OCI-LY1 (cell line): ENCODE results near the gene PECR.

ENCODE experiments used
- H2AFZ ChIP-seq: fragments of 200-600 bp; sonication (generic), shearing (Covaris generic); 2 replicates; pipeline ENCODE4 v1.6.0; 2014; ENCODE audit warnings: antibody characterized with exemption, mild to moderate bottlenecking, low read length
- H3F3A ChIP-seq: fragments of 200-600 bp; sonication (generic), shearing (Covaris generic); 2 replicates; pipeline ENCODE4 v1.6.0; 2014; ENCODE audit warnings: mild to moderate bottlenecking, antibody characterized with exemption, low read length, moderate library complexity; ENCODE audit not compliant: insufficient read depth
- H3K27ac ChIP-seq: fragments of 200-600 bp; sonication (generic); 2 replicates; pipeline ENCODE4 v1.5.1; 2014; ENCODE audit warnings: low read length, mixed run types, mild to moderate bottlenecking, low read depth; ENCODE audit not compliant: poor library complexity, severe bottlenecking
- H3K27me3 ChIP-seq: fragments of 200-600 bp; sonication (generic); 2 replicates; pipeline ENCODE4 v1.6.0; 2014; ENCODE audit warnings: antibody characterized with exemption, mild to moderate bottlenecking, low read length, moderate library complexity; ENCODE audit not compliant: insufficient read depth
- H3K36me3 ChIP-seq: fragments of 200-600 bp; sonication (generic); 2 replicates; pipeline ENCODE4 v1.6.1; 2014; ENCODE audit warnings: mild to moderate bottlenecking, antibody characterized with exemption, low read length, moderate library complexity, mixed read lengths; ENCODE audit not compliant: insufficient read depth
- H3K4me1 ChIP-seq: fragments of 200-600 bp; sonication (generic); 2 replicates; pipeline ENCODE4 v1.5.1; 2014; ENCODE audit warnings: mild to moderate bottlenecking, low read length, moderate library complexity; ENCODE audit not compliant: insufficient read depth, severe bottlenecking
- H3K4me2 ChIP-seq: fragments of 200-600 bp; sonication (generic), shearing (Covaris generic); 2 replicates; pipeline ENCODE4 v1.6.1; 2014; ENCODE audit warnings: low read length
- H3K4me3 ChIP-seq: fragments of 200-600 bp; sonication (generic); 2 replicates; pipeline ENCODE4 v1.5.1; 2014; ENCODE audit warnings: low read length, low read depth, mild to moderate bottlenecking, mixed read lengths; ENCODE audit not compliant: poor library complexity, severe bottlenecking
- H3K79me2 ChIP-seq: fragments of 200-600 bp; shearing (Covaris generic); 2 replicates; pipeline ENCODE4 v1.6.1; 2016; ENCODE audit warnings: mixed run types, low read length, mixed read lengths; ENCODE audit not compliant: insufficient read depth
- H3K9ac ChIP-seq: fragments of 200-600 bp; sonication (generic), shearing (Covaris generic); 2 replicates; pipeline ENCODE4 v1.6.1; 2014; ENCODE audit warnings: mild to moderate bottlenecking, low read length, mixed read lengths
- H3K9me2 ChIP-seq: fragments of 200-600 bp; sonication (generic), shearing (Covaris generic); 2 replicates; pipeline ENCODE4 v1.6.1; 2014; ENCODE audit warnings: low read depth, mild to moderate bottlenecking, low read length, mixed read lengths
- H3K9me3 ChIP-seq: fragments of 200-600 bp; shearing (Covaris generic); 2 replicates; pipeline ENCODE4 v1.6.1; 2014; ENCODE audit warnings: low read length, mixed read lengths
- H4K20me1 ChIP-seq: fragments of 200-600 bp; sonication (generic), shearing (Covaris generic); 2 replicates; pipeline ENCODE4 v1.6.0; 2016; ENCODE audit warnings: mild to moderate bottlenecking, low read length; ENCODE audit not compliant: insufficient read depth
- CTCF ChIP-seq: fragments of 200-600 bp; sonication (generic), shearing (Covaris generic); IDR thresholded peaks from 2 replicates; pipeline ENCODE4 v1.5.1; 2017; ENCODE audit warnings: mild to moderate bottlenecking, antibody characterized with exemption, low read length, moderate library complexity, mixed read lengths
- EZH2 ChIP-seq: fragments of 200-600 bp; sonication (generic), shearing (Covaris generic); IDR thresholded peaks from 2 replicates; pipeline ENCODE4 v1.8.0; 2017; ENCODE audit warnings: borderline replicate concordance, mixed run types, mild to moderate bottlenecking, antibody characterized with exemption, low read length, moderate library complexity, mixed read lengths

Gene PECR

GRCh38 chr2:216118474-216118873 is 36.9 kb upstream of the PECR start:
- Histone ChIP-seq H3K4me2 (no peak overlapping the region), H3F3A (no peaks in the 10 kb centered on the region), H3K27ac (no peak overlapping the region), H2AFZ (no peak overlapping the region), H3K27me3 (no peaks in the 10 kb centered on the region), H3K9me3 (no peaks in the 10 kb centered on the region), H3K4me3 (no peak overlapping the region), H3K9me2 (no peaks in the 10 kb centered on the region), H4K20me1 (0 out of 2 replicates have a peak, but pooled peaks cover 3% of the 10 kb centered on the region), H3K36me3 (peaks cover 97% of the 10 kb centered on the region), H3K4me1 (peaks cover 13% of the 10 kb centered on the region), H3K9ac (no peak overlapping the region), H3K79me2 (peaks cover 35% of the 10 kb centered on the region)
- TF ChIP-seq CTCF (no peak), EZH2 (no peak)

- Histone ChIP-seq H3K27me3 (no peaks in the 10 kb centered on the region), H3K9me2 (no peaks in the 10 kb centered on the region), H3K9ac (no peak overlapping the region), H3K4me2 (no peak overlapping the region), H3K27ac (no peak overlapping the region), H3K79me2 (peaks cover 35% of the 10 kb centered on the region), H3K9me3 (no peaks in the 10 kb centered on the region), H4K20me1 (0 out of 2 replicates have a peak, but pooled peaks cover 3% of the 10 kb centered on the region), H3K36me3 (peaks cover 97% of the 10 kb centered on the region), H3K4me1 (peaks cover 20% of the 10 kb centered on the region), H2AFZ (no peak overlapping the region), H3K4me3 (no peak overlapping the region), H3F3A (0 out of 2 replicates have a peak, but pooled peaks cover 7% of the 10 kb centered on the region)
- TF ChIP-seq EZH2 (no peak), CTCF (no peak)
These were observed 36.1 kb upstream of the PECR start for GRCh38 chr2:216117561-216118340.

GRCh38 chr2:216116418-216116817 is 34.8 kb upstream of the PECR start:
- Histone ChIP-seq H2AFZ (no peak overlapping the region), H3K27me3 (no peaks in the 10 kb centered on the region), H4K20me1 (no peaks in the 10 kb centered on the region), H3K9me2 (no peaks in the 10 kb centered on the region), H3K27ac (no peak overlapping the region), H3K4me1 (peaks cover 33% of the 10 kb centered on the region), H3K4me2 (no peak overlapping the region), H3K4me3 (no peak overlapping the region), H3F3A (0 out of 2 replicates have a peak, but pooled peaks cover 7% of the 10 kb centered on the region), H3K36me3 (peaks cover 97% of the 10 kb centered on the region), H3K9me3 (no peaks in the 10 kb centered on the region), H3K79me2 (peaks cover 40% of the 10 kb centered on the region), H3K9ac (no peak overlapping the region)
- TF ChIP-seq CTCF (no peak), EZH2 (no peak)
